Upper lobe of left lung (tissue), 4 donors: Measurements from ENCODE around the gene CASP14.
A peak's percentile ranks its signal among the peaks of the same experiment; 100 is the strongest.

Source experiments
- CTCF ChIP-seq, 6 experiments: fragments of 450-650 bp in 4 of 6; fragments of 200-600 bp in 2 of 6; sonication (generic) in 2 of 6; IDR thresholded peaks; one replicate each; pipeline ENCODE4 v1.5.1; 2016 to 2019; ENCODE audit warnings: antibody characterized with exemption in 6 of 6
- POLR2A ChIP-seq, 4 donors: fragments of 450-650 bp; IDR thresholded peaks; one replicate each; pipeline ENCODE4 v1.5.1; 2016 to 2017; ENCODE audit warnings: antibody characterized with exemption in 4 of 4, mild to moderate bottlenecking in 2 of 4

- TF ChIP-seq CTCF (IDR thresholded peaks at IDR 0.05) (no peak), POLR2A (IDR thresholded peaks at IDR 0.05) (peak in 2 of 4 donors; percentile 31 to 44)
Measured at GRCh38 chr19:15107061-15108010, 58.1 kb downstream of the CASP14 start, which contains the start of gene SYDE1.
